ENCODE measurements around the gene TCAP. TPM values are rescaled to one million over a fixed set of nuclear protein-coding genes. Genes with fewer than 3 reads are reported as not detected.

The TCAP gene
- polyA plus RNA-seq, 1 donor (not counting 4 experiments of a cell fraction or from before 2014, with no cell fraction given), result 0.20 TPM

DNA sequence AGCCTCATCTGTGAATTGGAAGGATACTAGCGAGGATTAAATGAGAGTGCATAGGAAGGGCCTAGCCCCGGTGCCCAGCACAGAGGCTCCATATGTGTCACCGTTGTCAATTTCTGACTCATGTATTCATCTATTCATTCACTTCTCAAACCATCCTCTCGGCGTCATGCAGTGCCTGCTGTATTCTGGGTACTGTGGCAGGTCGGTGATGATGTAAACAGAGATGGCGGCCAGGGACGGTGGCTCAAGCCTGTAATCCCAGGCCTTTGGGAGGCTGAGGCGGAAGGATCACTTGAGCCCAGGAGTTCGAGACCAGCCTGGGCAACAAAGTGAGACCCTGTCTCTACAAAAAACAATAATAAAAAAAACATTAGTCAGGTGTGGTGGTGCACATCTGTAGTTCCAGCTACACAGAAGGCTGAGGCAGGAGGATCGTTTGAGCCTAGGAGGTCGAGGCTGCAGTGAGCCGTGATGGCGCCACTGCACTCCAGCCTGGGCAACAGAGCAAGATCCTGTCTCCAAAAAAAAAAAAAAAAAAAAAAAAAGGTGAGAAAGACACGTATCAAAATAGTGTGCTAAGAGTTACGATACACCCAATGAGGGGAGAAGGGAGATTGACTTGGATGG is 42.7 kb upstream of the TCAP start:
- H3K27me3 ChIP-seq (ENCODE audit: control insufficient read depth, extremely low read depth, insufficient read depth, low read length), result peaks cover 43% of the 10 kb centered on the region
- no peak overlapping the region for H2AFZ ChIP-seq (ENCODE audit: control insufficient read depth, low read length)

DNA sequence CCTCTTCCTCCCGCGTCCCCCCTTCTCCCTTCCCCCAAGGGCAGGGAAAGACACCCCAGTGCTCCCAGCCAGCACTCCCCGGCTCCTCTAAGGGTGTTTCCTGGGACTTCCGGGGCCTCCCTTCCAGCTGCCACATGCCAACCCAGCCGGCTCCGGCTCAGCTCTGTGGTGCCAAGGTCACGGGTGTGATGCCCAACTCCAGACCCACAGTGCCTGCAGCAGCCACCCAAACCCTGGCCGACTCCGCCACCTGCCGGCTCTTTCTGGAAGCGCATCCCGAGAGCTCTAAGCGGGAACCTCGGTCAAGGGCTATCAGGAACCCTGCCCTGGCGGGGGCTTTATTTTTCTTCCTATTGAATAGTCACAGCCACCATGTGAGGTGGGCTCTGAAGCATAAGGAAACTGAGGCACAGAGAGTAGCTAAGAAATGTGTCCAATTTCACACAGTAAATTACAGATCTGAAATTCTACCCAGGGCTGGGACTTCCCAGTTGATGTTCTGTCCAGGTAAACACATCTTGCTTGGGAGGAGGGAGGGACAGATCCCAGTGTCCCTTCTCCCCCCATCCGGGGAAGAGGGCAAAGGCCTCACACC is 41.7 kb upstream of the TCAP start:
- H3K27me3 ChIP-seq (ENCODE audit: control insufficient read depth, extremely low read depth, insufficient read depth, low read length), result peaks cover 51% of the 10 kb centered on the region
- no peaks in the 10 kb centered on the region for H3K36me3 ChIP-seq (ENCODE audit: control insufficient read depth in 2 of 2, extremely low read depth in 1 of 2, insufficient read depth in 2 of 2, low read length in 2 of 2)
- DNase-seq (ENCODE audit: low read depth, low spot score) (no peak), FAIRE-seq (peak; percentile 79)
- H3K9me1 ChIP-seq (ENCODE audit: control insufficient read depth, extremely low read depth, insufficient read depth, low read length), result no peaks in the 10 kb centered on the region
- H3K4me2 ChIP-seq (ENCODE audit: control insufficient read depth, extremely low read depth, insufficient read depth, low read depth, low read length), result no peak overlapping the region
- H3K4me3 ChIP-seq (ENCODE audit: control insufficient read depth in 2 of 3, extremely low read depth in 1 of 3, insufficient read depth in 2 of 3, low read depth in 1 of 3, low read length in 3 of 3), result no peak overlapping the region
- no peak overlapping the region for H2AFZ ChIP-seq (ENCODE audit: control insufficient read depth, low read length)
- no peak overlapping the region for H3K9ac ChIP-seq (ENCODE audit: control insufficient read depth, extremely low read depth, insufficient read depth, low read length)
- no peak overlapping the region for H3K27ac ChIP-seq (ENCODE audit: control insufficient read depth, insufficient read depth, low read length)
- dilution Hi-C loops (cut with MboI; ENCODE audit: extremely low pct_ligation_motif_present, low sequenced_read_pairs), result no loop called here
- H3K4me1 ChIP-seq (ENCODE audit: control insufficient read depth, extremely low read depth, insufficient read depth, low read length), result peaks cover 34% of the 10 kb centered on the region
- no peak for TF ChIP-seq EZH2 (IDR thresholded peaks at IDR 0.05; ENCODE audit: low read length)
- TF ChIP-seq, protein P1, sequence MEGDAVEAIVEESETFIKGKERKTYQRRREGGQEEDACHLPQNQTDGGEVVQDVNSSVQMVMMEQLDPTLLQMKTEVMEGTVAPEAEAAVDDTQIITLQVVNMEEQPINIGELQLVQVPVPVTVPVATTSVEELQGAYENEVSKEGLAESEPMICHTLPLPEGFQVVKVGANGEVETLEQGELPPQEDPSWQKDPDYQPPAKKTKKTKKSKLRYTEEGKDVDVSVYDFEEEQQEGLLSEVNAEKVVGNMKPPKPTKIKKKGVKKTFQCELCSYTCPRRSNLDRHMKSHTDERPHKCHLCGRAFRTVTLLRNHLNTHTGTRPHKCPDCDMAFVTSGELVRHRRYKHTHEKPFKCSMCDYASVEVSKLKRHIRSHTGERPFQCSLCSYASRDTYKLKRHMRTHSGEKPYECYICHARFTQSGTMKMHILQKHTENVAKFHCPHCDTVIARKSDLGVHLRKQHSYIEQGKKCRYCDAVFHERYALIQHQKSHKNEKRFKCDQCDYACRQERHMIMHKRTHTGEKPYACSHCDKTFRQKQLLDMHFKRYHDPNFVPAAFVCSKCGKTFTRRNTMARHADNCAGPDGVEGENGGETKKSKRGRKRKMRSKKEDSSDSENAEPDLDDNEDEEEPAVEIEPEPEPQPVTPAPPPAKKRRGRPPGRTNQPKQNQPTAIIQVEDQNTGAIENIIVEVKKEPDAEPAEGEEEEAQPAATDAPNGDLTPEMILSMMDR (optimal IDR thresholded peaks at IDR 0.05 in 1 of 3, IDR thresholded peaks at IDR 0.05 in 1 of 3, conservative IDR thresholded peaks at IDR 0.05 in 1 of 3; ENCODE audit: extremely low read depth in 1 of 3, insufficient read depth in 2 of 3, low read length in 3 of 3), result peak; percentile 85 to 94 (median 86)
- H3K9me3 ChIP-seq (ENCODE audit: control insufficient read depth, low read depth, low read length), result no peaks in the 10 kb centered on the region
- H3K79me2 ChIP-seq (ENCODE audit: control insufficient read depth, insufficient read depth, low read length), result no peaks in the 10 kb centered on the region
- H4K20me1 ChIP-seq (ENCODE audit: control insufficient read depth, extremely low read depth, insufficient read depth, low read length), result peaks cover 2% of the 10 kb centered on the region

More for the DNA sequence above, 42.7 kb upstream of the TCAP start:
- no peaks in the 10 kb centered on the region for H3K79me2 ChIP-seq (ENCODE audit: control insufficient read depth, insufficient read depth, low read length)
- TF ChIP-seq EZH2 (IDR thresholded peaks at IDR 0.05; ENCODE audit: low read length), result no peak
- TF ChIP-seq, protein P1 (optimal IDR thresholded peaks at IDR 0.05 in 1 of 3, IDR thresholded peaks at IDR 0.05 in 1 of 3, conservative IDR thresholded peaks at IDR 0.05 in 1 of 3; ENCODE audit: extremely low read depth in 1 of 3, insufficient read depth in 2 of 3, low read length in 3 of 3), result no peak
- no peaks in the 10 kb centered on the region for H3K9me3 ChIP-seq (ENCODE audit: control insufficient read depth, low read depth, low read length)
- H3K27ac ChIP-seq (ENCODE audit: control insufficient read depth, insufficient read depth, low read length), result no peak overlapping the region
- dilution Hi-C loops (cut with MboI; ENCODE audit: extremely low pct_ligation_motif_present, low sequenced_read_pairs), result no loop called here
- H3K4me2 ChIP-seq (ENCODE audit: control insufficient read depth, extremely low read depth, insufficient read depth, low read depth, low read length), result peak overlapping the region; percentile 55
- no peak for DNase-seq (ENCODE audit: low read depth, low spot score)
- H4K20me1 ChIP-seq (ENCODE audit: control insufficient read depth, extremely low read depth, insufficient read depth, low read length), result peaks cover 2% of the 10 kb centered on the region
- peaks cover 34% of the 10 kb centered on the region for H3K4me1 ChIP-seq (ENCODE audit: control insufficient read depth, extremely low read depth, insufficient read depth, low read length)
- no peak overlapping the region for H3K4me3 ChIP-seq (ENCODE audit: control insufficient read depth in 2 of 3, extremely low read depth in 1 of 3, insufficient read depth in 2 of 3, low read depth in 1 of 3, low read length in 3 of 3)
- no peak overlapping the region for H3K9ac ChIP-seq (ENCODE audit: control insufficient read depth, extremely low read depth, insufficient read depth, low read length)
- FAIRE-seq, result no peak
- no peaks in the 10 kb centered on the region for H3K36me3 ChIP-seq (ENCODE audit: control insufficient read depth in 2 of 2, extremely low read depth in 1 of 2, insufficient read depth in 2 of 2, low read length in 2 of 2)
- no peaks in the 10 kb centered on the region for H3K9me1 ChIP-seq (ENCODE audit: control insufficient read depth, extremely low read depth, insufficient read depth, low read length)

All from keratinocyte (primary cell).